Activated naive CD4-positive, alpha-beta T cell treated with anti-CD3 and anti-CD28 coated beads, Interleukin-2, amount 50 U/mL, for 24 hours (primary cell): ENCODE results near the gene SUN1.

ENCODE experiments used
- H3K27ac Mint-ChIP-seq: one replicate; pipeline ENCODE4 v1.8.0; 2021; ENCODE audit warnings: mild to moderate bottlenecking, mixed read lengths
- H3K27me3 Mint-ChIP-seq: one replicate; pipeline ENCODE4 v1.8.0; 2021; ENCODE audit warnings: mixed read lengths
- H3K36me3 Mint-ChIP-seq: one replicate; pipeline ENCODE4 v1.8.0; 2021; ENCODE audit warnings: mixed read lengths
- H3K4me1 Mint-ChIP-seq: one replicate; pipeline ENCODE4 v1.8.0; 2021; ENCODE audit warnings: mixed read lengths
- H3K4me3 Mint-ChIP-seq: one replicate; pipeline ENCODE4 v1.8.0; 2021; ENCODE audit warnings: mild to moderate bottlenecking, mixed read lengths
- H3K9me3 Mint-ChIP-seq: one replicate; pipeline ENCODE4 v1.8.0; 2021; ENCODE audit warnings: mixed read lengths

Gene SUN1

DNA sequence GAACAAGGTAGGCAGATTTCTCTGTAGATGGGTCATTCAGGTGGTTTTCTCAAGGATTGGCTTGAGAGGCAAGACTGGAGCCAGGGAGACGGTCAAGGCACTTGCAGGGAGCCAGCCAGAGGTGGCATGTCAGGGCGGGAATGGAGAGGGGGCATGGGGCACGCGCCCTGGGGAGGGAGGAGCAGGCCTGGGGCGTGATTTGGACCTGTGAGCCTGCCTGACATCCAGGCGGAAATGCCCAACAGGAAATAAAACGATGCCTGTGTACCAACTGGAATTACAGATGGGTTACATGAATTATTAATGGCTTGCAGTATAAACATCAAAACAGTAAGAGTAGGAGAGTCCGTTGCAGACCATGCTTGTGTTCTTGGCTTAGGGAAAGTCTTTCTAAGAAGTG lies 8.6 kb upstream of the SUN1 start:
- Mint-ChIP-seq H3K27ac (peak overlapping the region; percentile 56), H3K36me3 (peaks cover 15% of the 10 kb centered on the region), H3K9me3 (no peaks in the 10 kb centered on the region), H3K27me3 (no peaks in the 10 kb centered on the region), H3K4me3 (no peak overlapping the region), H3K4me1 (peaks cover 82% of the 10 kb centered on the region)

DNA sequence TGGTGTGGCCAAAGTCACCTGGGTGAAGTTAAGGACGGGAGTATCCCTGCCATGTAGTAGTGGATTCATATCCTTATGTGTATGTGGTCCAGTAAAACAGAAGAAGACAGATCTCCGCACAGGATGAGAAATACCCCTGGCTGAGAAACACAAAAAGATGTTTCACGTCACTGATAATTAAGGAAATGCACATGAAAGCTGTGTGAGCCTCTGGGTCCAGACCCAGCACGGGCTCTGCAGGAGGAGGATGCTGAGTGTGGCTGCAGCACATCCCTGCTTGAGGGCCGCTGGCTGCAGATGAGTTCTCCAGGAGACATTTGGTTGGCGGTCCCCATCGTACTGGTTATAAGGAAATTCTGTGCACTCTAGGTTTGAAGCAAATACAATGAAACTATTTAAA lies 8.2 kb upstream of the SUN1 start:
- Mint-ChIP-seq H3K27me3 (no peaks in the 10 kb centered on the region), H3K4me1 (peaks cover 83% of the 10 kb centered on the region), H3K27ac (no peak overlapping the region), H3K4me3 (no peak overlapping the region), H3K9me3 (no peaks in the 10 kb centered on the region), H3K36me3 (peaks cover 15% of the 10 kb centered on the region)

DNA sequence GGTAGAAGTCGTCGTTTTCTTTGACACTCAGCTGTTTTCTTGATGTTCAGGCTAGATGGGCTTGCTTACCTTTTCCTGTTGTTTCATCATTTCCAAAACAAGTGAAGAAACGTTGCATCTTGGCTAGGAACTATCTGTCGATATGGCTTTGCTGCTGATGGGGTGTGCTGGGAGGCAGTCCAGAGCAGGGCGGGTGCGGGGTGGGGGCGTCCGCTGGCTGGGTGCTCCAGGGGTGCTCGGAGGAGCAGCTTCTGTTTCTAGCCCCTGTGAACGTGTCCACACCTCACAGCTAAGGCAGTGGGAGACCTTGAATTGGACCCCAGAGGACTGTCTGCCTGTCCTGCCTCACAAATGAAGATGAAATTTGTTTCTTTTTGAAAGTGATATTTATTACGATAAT lies 7.6 kb upstream of the SUN1 start:
- H3K4me1 Mint-ChIP-seq: peaks cover 81% of the 10 kb centered on the region
- no peak overlapping the region for H3K27ac Mint-ChIP-seq
- H3K4me3 Mint-ChIP-seq: no peak overlapping the region
- no peaks in the 10 kb centered on the region for H3K27me3 Mint-ChIP-seq
- H3K9me3 Mint-ChIP-seq: no peaks in the 10 kb centered on the region
- peaks cover 13% of the 10 kb centered on the region for H3K36me3 Mint-ChIP-seq

DNA sequence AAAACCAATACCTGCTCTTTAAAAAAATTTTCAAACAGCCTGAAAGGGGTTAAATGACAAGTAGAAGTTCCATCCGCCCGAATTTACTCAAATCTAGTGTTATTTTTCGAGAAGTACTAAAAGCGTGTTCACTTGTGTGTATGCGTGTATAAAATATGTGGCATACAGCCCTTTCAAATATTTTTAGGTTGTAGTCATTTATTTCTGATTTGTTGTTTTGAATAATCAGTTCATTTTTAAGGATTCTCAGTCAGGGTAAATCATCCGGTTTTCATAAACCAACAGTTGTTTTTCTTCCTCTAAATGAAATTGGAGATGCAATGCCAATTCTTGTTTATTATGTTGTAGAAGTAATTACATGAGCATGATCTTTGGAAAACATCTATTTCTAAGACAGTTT lies 6.9 kb upstream of the SUN1 start:
- Mint-ChIP-seq H3K36me3 (peaks cover 9% of the 10 kb centered on the region), H3K9me3 (no peaks in the 10 kb centered on the region), H3K27me3 (no peaks in the 10 kb centered on the region), H3K4me3 (no peak overlapping the region), H3K4me1 (peaks cover 81% of the 10 kb centered on the region), H3K27ac (no peak overlapping the region)

DNA sequence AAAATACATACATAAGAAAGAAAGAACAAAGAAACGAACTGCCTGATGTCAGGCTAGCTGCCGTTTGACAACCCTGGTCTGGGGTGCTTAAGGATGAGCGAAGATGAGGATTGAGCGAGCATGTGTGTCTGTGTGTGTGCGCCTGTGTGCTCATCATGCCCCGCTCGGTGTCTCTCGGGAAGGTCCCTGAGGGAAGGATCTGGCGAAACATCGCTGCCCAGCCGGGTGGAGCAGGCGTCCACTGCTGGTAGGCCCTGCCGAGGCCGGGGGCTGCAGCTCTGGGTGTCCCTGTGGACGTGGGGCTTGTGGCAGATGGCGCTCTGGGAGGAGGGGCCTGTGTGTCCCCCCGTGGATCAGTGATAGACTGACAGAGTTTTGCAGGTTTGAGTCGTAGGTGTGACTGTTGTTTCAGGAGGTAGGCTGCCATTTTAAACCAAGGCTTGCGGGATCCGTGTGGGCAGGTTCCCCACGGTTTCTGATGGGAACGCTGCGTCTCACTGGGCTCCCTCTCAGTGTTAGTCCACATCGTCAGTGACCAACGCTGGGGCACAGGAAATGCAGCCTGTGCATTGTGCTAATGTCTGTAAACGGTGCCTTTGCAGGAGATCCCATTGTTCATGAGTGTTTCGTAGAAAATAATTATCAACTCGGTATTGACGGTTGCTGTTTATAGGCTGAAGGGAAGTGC lies 5.9 kb upstream of the SUN1 start:
- H3K9me3 Mint-ChIP-seq: no peaks in the 10 kb centered on the region
- H3K27ac Mint-ChIP-seq: peak overlapping the region; percentile 35
- H3K4me3 Mint-ChIP-seq: peak overlapping the region; percentile 19
- H3K36me3 Mint-ChIP-seq: peaks cover 5% of the 10 kb centered on the region
- no peaks in the 10 kb centered on the region for H3K27me3 Mint-ChIP-seq
- peaks cover 81% of the 10 kb centered on the region for H3K4me1 Mint-ChIP-seq

DNA sequence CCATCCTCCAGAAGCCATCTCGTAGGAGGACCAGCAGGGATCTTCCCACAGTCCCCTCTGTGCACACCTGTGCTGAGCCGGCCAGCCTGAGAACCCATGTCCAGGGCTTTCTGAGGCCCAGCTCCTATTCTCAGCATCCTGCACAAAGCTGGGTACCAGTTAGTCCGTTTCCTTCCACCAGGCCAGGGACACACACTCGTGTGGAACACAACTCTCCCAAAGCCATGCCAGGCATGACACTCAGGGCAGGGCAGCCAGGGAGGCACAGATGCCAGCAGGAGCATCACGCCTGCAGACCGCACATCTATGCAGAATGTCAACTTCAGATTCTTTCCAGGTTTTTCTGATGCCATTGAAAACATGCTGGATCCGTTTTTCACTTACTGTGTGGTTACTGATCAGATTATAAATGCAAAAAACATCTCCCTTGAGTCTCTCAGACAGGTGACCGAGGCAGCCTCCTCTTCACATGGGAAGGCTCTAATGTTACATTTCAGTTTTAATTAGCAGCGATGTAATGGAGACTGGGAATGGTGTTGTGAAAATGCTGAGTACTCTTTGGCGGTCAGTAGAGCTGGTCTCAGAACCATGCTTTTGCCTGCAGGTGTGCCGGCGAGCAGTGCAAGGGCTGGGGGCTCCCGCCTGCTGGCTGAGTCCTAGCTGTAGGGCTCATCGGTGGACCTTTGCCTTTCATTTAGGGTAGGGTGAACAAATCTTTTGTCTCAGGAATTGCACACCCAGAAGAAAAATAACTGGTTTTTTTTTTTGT lies 3.3 kb upstream of the SUN1 start:
- no peaks in the 10 kb centered on the region for H3K27me3 Mint-ChIP-seq
- H3K27ac Mint-ChIP-seq: no peak overlapping the region
- no peak overlapping the region for H3K4me3 Mint-ChIP-seq
- no peaks in the 10 kb centered on the region for H3K9me3 Mint-ChIP-seq
- H3K36me3 Mint-ChIP-seq: peaks cover 6% of the 10 kb centered on the region
- H3K4me1 Mint-ChIP-seq: peaks cover 76% of the 10 kb centered on the region

DNA sequence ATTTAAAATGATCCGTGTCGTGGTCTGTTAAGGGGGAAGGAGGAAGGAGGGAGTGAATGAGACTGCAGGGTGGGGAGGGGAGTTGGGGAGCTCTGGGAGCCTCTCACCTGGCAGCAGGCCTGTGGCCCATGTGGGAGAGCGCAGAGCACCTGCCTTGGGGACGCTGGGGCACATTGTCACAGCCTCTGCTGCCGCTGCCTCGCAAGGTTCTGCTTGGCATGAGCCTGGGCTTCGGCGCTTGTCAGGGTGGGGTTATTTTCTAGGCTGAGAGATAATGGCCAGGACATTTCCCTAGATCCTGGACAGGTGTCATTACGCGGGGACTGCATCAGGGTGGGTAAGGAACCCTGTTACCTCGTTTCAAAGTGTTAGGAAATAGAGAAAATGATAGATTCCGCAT lies 2.2 kb upstream of the SUN1 start:
- Mint-ChIP-seq H3K4me1 (peaks cover 73% of the 10 kb centered on the region), H3K36me3 (peaks cover 5% of the 10 kb centered on the region), H3K27ac (peak overlapping the region; percentile 100), H3K27me3 (no peaks in the 10 kb centered on the region), H3K4me3 (peak overlapping the region; percentile 8), H3K9me3 (no peaks in the 10 kb centered on the region)

DNA sequence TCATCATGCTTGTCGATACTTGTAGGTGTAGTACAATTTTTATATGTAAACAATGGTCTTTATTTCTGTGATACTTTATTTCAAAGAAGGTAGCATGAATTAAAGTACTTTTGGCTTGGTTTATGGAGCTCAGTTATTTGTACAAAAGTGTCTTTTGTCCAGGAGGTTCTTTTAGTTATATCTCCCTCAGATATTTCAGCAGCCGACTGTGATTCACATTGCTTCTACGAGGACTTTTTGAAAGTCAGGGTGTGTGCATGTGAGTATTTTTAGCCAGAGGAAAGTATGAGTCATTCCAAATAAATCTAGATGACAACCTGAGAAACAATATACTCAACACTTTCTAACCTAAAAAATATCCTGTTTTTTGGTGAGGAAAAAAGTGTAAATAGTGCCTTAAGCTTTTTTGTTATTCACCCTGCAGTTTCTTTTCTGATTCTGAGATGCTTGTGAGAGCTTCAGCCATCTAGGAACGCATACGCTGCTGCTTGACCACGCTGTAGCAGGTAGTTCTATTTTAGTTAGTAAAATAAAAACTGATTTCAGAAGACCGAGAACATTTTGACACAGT lies 595 bp upstream of the SUN1 start:
- no peaks in the 10 kb centered on the region for H3K9me3 Mint-ChIP-seq
- H3K36me3 Mint-ChIP-seq: peaks cover 5% of the 10 kb centered on the region
- H3K27me3 Mint-ChIP-seq: no peaks in the 10 kb centered on the region
- peaks cover 74% of the 10 kb centered on the region for H3K4me1 Mint-ChIP-seq
- peak overlapping the region; percentile 91 for H3K4me3 Mint-ChIP-seq
- peak overlapping the region; percentile 100 for H3K27ac Mint-ChIP-seq

DNA sequence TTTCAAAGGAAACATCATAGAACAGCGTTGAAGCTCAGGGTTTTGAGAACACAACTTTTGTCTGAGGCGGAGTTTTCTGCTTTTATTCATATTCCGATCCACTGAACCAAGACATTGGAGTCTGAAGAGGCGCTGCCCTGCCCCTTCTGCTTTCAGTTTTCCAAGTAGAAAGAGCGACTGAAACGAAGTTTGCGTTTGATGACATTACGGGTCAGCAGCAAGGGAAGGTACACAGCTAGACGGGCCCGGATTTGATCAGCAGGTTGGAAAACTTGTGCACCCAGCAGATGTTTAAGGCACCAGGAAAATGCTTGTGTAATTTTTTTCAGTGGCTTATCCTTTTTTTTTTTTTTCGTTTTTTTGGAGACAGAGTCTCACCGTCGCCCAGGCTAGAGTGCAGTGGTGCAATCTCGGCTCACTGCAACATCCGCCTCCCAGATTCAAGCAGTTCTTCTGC lies 720 bp downstream of the SUN1 start:
- H3K27me3 Mint-ChIP-seq: no peaks in the 10 kb centered on the region
- peak overlapping the region; percentile 91 for H3K4me3 Mint-ChIP-seq
- peaks cover 5% of the 10 kb centered on the region for H3K36me3 Mint-ChIP-seq
- peaks cover 79% of the 10 kb centered on the region for H3K4me1 Mint-ChIP-seq
- no peaks in the 10 kb centered on the region for H3K9me3 Mint-ChIP-seq
- H3K27ac Mint-ChIP-seq: peak overlapping the region; percentile 100

DNA sequence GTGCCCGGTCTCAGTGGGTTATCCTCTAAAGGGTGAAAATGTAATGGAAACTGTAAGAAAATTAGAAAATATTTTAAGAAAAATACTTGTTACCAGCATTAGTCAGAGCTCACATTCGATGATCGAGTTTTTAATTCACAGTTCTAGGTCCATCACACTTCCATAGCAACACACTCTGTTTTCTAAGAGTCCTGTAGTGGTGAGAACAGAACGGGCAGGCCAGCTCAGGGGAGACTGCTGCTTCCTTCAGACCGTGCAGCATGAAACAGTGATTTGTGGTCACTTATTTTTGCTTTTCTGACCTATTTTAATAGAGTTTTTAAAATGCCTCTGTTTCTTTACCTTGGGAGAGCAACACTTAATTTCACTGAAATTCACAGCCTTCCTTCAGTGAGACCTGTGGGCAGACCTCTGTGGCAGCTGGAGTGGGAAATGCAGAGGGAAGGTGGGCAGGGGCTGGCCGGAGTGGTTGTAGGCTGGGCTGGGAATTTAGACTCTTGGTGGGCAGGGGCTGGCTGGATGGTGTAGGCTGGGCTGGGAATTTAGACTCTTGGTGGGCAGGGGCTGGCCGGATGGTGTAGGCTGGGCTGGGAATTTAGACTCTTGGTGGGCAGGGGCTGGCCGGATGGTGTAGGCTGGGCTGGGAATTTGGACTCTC lies 1.5 kb downstream of the SUN1 start:
- peaks cover 5% of the 10 kb centered on the region for H3K36me3 Mint-ChIP-seq
- H3K4me3 Mint-ChIP-seq: no peak overlapping the region
- peaks cover 74% of the 10 kb centered on the region for H3K4me1 Mint-ChIP-seq
- H3K27ac Mint-ChIP-seq: peak overlapping the region; percentile 65
- H3K27me3 Mint-ChIP-seq: no peaks in the 10 kb centered on the region
- H3K9me3 Mint-ChIP-seq: no peaks in the 10 kb centered on the region

DNA sequence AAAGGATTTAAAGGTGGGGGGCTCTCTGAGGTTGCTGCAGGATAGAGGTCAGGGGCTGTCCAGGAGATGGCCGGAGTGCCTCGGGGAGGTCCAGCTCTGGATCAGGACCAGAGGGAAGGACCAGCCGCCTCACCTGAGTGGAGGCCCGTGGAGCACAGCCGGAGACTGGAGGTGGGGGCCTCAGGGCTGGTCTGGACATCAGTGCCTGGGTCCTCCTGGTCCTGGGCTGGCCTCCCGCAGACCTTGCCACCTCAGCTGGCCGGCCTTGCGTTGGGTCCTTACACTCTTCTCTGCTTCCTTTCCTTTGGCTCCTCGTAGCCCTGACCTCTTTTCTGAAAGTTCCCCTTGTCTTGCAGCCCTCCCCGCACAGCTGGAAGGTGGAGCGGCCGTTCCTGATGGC lies 2.0 kb downstream of the SUN1 start:
- H3K4me3 Mint-ChIP-seq: no peak overlapping the region
- H3K36me3 Mint-ChIP-seq: peaks cover 5% of the 10 kb centered on the region
- H3K27ac Mint-ChIP-seq: peak overlapping the region; percentile 30
- H3K9me3 Mint-ChIP-seq: no peaks in the 10 kb centered on the region
- H3K4me1 Mint-ChIP-seq: peaks cover 69% of the 10 kb centered on the region
- no peaks in the 10 kb centered on the region for H3K27me3 Mint-ChIP-seq

DNA sequence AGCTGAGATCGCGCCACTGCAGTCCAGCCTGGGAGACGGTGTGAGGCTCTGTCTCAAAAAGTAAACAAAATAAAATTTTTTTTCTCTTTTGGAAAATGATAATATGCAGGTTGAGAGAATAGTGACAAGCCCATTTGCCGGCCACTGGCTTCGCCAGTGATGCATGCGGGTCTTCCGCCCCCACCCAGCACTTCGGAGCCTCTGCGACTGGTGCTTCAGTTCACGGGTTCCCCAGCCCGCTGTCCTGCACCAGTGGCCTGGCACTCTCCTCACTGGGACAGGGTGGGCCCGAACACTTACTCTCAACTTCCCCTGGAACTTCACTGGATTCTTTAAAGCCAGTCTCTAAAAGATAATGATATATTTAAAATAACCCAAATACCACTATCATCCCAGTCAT lies 2.7 kb downstream of the SUN1 start:
- Mint-ChIP-seq H3K36me3 (peaks cover 8% of the 10 kb centered on the region), H3K4me3 (no peak overlapping the region), H3K27me3 (no peaks in the 10 kb centered on the region), H3K9me3 (no peaks in the 10 kb centered on the region), H3K27ac (no peak overlapping the region), H3K4me1 (peaks cover 63% of the 10 kb centered on the region)

DNA sequence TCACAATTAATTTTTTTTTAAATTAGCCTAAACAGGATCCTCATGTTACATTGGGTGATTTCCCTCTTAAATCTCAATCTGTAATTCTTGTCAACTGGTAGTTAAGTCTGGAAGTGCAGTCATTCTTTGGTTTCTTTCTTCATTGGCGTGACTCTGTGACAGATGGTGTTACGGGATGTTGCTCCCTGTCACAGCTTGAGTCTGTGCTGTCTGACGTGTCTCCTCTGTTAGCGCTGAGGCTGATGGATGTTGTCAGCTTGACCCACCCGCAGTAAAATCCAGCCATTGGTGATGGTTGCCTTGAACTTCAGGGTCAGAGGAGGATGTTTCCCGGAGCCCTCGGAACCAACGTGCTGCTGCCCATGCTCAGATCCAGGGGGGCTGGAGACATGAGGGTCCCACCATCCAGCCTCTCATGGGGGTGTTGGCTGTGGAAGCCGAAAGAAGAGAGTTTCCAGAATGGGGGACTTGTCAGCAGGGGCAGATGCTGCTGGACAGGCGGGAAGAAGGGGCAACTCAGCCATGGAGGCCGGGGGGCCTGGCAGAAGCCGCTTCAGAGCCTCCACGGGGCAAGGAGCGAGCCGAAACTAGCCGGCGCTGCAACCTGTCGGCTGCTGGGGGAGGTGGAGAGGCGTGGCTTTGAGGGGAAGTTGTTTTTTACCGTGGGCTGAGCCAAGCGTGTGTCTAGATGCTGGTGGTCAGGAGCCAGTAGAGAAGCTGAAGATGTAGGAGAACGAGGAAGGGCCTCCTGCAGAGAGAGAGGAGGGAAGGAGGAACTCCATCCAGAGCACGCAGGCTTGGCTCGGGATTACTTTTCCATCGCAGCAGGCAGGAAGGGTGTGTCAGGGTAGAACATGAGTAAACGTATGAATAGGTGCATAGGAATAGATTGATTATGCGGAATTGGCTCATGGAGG lies 3.5 kb downstream of the SUN1 start:
- Mint-ChIP-seq H3K4me1 (peaks cover 56% of the 10 kb centered on the region), H3K36me3 (peaks cover 8% of the 10 kb centered on the region), H3K27ac (peak overlapping the region; percentile 77), H3K4me3 (peak overlapping the region; percentile 71), H3K27me3 (no peaks in the 10 kb centered on the region), H3K9me3 (no peaks in the 10 kb centered on the region)

DNA sequence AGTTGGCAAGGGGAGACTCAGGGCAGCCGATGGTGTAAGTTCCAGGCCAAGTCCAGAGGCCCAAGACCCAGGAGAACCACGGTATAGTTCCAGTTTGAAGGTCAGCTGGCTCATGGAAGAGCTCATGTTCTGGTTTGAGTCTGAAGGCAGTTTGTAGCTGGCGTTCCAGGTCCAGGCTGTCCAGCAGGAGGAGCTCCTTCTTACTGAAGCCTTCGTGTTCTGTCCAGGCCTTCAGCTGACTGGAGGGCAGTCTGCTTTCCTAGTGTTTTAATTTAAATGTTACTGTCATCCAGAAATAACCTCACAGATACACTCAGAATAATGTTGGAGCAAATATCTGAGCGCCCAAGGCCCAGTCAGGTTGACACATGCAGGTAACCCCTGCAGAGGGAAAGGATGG lies 4.2 kb downstream of the SUN1 start:
- H3K4me1 Mint-ChIP-seq: peaks cover 49% of the 10 kb centered on the region
- peak overlapping the region; percentile 83 for H3K27ac Mint-ChIP-seq
- H3K4me3 Mint-ChIP-seq: peak overlapping the region; percentile 71
- H3K9me3 Mint-ChIP-seq: no peaks in the 10 kb centered on the region
- no peaks in the 10 kb centered on the region for H3K27me3 Mint-ChIP-seq
- H3K36me3 Mint-ChIP-seq: peaks cover 10% of the 10 kb centered on the region

DNA sequence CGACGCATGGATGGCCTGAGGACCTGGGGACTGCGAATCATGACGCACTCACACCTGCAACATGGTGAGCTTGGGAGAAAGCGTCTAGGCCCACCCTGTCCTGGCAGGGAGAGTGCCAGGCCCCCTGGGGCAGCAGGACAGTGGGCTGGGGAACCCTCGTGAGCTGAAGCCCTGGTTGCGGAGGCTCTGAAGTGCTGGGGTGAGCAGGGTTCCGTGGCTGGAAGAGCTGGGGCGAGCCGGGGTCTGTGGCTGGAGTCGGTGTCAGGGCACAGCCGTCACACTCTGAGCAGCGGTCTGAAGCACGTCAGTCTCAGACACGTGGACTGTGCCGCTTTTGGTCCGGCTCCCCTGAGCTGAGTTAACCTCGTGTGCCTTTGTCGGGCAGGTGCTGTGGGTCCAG lies 4.7 kb downstream of the SUN1 start:
- Mint-ChIP-seq H3K27ac (peak overlapping the region; percentile 55), H3K36me3 (peaks cover 10% of the 10 kb centered on the region), H3K4me3 (no peak overlapping the region), H3K4me1 (peaks cover 43% of the 10 kb centered on the region), H3K9me3 (no peaks in the 10 kb centered on the region), H3K27me3 (no peaks in the 10 kb centered on the region)
